Omental fat pad (tissue), 4 donors: ENCODE measurements around the gene FMN1. TPM values are rescaled to one million over a fixed set of nuclear protein-coding genes. Genes with fewer than 3 reads are reported as not detected.

ENCODE experiments used
- ATAC-seq: fragments of 150-250 bp; one replicate; pipeline ENCODE4 v1.9.1; 2016; ENCODE audit warnings: mild to moderate bottlenecking, moderate library complexity; ENCODE audit not compliant: low FRiP score
- DNase-seq: peaks from one replicate; pipeline ENCODE4 v3.0.0-alpha.2; 2019; ENCODE audit warnings: low spot score
- total RNA-seq, 4 donors: library from RNA; depleted of rRNA; stranded (reverse); fragments of >200 nt; gene quantifications; one replicate each; pipeline ENCODE4 v1.1.0, GENCODE V29; 2016
- TF ChIP-seq, protein P1 (sequence below), 3 donors: fragments of 450-650 bp; IDR thresholded peaks; one replicate each; pipeline ENCODE4 v1.5.1; 2016 to 2017; ENCODE audit warnings: antibody characterized with exemption in 3 of 3, mild to moderate bottlenecking in 3 of 3, moderate library complexity in 2 of 3

FMN1 gene
- total RNA-seq, 4 donors from 2014 or later: 19.9 to 35.5 (median 28.5) TPM

DNA sequence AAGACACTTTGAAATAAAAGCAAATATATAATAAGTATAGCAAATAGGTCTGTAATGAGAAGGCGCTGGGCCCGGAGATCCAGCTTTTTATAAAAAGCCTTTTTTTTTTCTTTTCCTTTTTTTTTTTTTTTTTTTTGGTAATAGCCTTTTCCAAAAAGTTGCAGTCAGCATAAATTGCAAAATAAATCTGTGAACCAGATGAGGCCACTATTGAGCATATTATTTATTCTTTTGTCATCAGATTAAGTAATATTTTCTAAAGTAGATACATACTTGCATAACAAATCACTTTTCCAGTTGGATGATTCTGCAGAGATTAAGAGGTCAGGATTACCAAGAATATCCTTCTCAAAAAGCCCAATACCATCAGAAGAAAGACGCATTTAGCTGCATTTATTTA, 24.9 kb downstream of the FMN1 start:
- DNase-seq: no peak
- no peak for ATAC-seq
- TF ChIP-seq, protein P1, sequence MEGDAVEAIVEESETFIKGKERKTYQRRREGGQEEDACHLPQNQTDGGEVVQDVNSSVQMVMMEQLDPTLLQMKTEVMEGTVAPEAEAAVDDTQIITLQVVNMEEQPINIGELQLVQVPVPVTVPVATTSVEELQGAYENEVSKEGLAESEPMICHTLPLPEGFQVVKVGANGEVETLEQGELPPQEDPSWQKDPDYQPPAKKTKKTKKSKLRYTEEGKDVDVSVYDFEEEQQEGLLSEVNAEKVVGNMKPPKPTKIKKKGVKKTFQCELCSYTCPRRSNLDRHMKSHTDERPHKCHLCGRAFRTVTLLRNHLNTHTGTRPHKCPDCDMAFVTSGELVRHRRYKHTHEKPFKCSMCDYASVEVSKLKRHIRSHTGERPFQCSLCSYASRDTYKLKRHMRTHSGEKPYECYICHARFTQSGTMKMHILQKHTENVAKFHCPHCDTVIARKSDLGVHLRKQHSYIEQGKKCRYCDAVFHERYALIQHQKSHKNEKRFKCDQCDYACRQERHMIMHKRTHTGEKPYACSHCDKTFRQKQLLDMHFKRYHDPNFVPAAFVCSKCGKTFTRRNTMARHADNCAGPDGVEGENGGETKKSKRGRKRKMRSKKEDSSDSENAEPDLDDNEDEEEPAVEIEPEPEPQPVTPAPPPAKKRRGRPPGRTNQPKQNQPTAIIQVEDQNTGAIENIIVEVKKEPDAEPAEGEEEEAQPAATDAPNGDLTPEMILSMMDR (IDR thresholded peaks at IDR 0.05): no peak

DNA sequence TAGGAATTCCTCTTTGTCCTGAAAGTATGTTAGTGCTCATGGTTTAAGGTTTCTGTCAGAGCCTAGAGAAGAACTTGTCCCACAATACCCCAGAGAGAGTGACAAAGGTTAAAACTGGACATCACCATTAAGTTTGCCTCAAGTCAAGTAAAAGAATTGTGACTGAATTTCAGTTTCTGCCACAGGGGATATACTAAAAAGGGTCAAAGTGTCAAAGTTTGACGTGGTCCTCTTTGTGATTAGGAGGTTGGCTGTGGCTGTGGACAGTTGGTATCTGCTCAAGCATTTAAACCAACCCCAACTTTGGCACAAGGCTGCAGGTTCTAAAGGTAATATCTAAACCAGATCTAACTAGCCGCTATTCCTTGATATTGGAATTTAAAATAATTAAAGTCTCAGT, 26.1 kb downstream of the FMN1 start:
- ATAC-seq: no peak
- TF ChIP-seq, protein P1 (IDR thresholded peaks at IDR 0.05): no peak
- DNase-seq: no peak

DNA sequence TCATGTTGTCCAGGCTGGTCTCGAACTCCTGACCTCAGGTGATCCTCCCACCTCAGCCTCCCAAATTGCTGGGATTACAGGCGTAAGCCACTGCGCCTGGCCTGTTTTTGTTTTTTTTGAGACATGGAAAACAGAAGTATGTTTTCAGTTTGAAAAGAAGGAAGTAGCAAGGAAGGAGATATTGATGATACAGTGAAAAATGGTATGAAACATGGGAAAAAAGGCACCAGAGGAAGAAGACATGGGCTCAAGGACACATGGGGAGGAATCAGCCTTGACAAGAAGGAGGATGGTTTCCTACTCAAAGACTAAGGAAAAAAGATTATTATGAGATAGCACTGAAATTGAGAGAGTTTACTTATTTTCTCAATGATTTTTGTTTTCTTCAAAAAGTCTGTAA, 30.7 kb downstream of the FMN1 start:
- no peak for ATAC-seq
- TF ChIP-seq, protein P1 (IDR thresholded peaks at IDR 0.05): no peak
- no peak for DNase-seq

DNA sequence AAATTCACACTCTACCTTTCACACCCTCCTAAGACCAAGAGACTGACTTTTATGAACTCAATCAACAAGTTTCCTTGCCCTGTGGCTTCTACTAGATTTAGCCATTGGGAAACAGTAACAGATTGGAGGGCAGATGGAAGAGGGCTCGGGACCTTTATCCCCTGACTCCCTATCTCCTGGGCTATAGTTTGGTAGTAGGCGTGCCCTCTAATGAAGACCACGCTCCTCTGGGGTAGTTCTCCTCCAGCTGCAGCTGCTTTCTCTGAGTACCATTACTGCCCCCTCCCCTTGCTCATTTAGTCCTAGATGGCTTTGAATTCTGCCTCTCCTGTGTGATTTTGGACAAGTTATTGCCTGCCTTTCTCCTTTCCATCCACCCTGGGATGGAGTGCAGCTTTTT, 33.3 kb downstream of the FMN1 start:
- TF ChIP-seq, protein P1 (IDR thresholded peaks at IDR 0.05): no peak
- no peak for DNase-seq
- ATAC-seq: peak; percentile 32

DNA sequence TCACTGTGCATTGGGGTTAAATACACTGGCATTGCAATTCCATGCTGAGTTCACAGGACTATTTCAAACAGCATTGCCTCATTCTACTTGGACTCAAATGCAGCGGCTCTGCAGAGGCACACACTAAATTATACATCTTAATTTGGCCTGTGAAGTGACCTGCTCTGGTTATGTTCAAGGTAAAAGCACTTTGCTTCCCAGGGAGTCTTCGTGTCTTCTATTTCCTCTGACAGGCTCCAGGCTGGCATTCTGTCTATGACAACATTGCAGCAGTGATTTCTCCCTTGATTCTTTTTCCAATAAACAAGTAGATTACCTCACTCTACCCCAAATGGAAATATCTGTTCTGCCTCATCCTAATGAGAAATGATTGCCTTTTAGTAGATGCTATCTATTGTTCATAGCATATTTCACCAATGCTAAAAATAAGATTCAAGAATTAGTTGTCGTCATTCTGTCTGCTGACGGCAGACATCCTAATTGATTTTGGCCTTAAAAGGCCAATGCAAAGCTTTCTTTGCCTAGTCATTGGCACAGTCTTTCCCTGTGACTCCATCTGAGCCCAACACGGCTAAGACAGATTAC, 33.8 kb downstream of the FMN1 start:
- DNase-seq (no peak), ATAC-seq (no peak)
- TF ChIP-seq, protein P1 (IDR thresholded peaks at IDR 0.05): no peak

DNA sequence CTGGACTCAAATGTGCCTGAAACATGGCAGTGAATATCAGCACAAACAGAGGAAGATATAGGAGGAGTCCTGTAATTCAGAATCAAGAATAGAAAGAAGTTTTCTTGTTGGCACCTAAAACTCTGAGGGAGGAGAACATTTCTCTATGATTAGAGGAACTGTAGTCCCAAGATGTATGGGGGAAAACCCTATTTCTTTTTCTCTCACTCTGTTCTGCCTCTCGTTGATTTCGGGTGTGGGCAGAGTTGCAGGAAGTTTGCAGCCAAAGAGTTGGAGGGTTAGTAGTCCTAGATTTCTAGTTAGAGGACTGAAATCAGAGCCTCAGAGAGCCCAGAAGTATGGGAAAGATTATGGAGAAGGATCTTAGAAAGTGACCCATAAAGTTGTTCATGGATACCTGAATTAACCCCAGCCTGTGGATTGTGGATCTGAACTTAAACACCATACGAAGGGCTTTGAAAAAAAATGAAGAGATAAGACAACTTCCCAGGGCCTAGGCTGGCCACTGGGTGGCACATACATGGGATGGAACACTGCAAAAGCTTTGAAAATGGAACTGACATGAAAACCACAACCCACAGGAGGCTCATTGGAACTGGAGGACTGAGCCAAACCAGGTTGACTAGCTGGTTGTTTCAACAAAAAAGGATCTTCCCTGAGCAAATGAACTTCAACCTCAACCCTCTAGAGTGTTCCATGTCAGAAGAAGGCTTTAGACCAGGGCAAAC, 34.6 kb downstream of the FMN1 start:
- TF ChIP-seq, protein P1 (IDR thresholded peaks at IDR 0.05): no peak
- DNase-seq (no peak), ATAC-seq (no peak)

DNA sequence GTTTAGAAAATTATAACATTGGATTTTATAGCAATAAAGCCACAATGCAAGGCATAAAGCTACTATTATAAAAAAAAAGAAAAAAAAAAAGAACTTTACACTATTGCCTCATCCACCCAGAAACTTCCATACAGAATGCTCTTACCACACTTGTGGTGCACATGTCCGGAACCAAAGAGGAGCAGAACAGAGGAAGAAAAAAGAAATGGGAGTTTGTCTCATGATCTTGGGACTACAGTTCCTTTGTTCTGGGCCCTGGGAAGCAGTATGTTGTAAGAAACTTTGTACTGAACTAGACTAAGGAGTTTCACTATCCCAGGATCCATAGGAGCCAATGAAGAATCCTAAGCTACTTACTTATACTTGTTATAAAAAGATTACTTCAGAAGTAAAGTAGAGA, 36.1 kb downstream of the FMN1 start:
- DNase-seq (no peak), ATAC-seq (no peak)
- TF ChIP-seq, protein P1 (IDR thresholded peaks at IDR 0.05): no peak
